RWPE2 (cell line): ENCODE results near the gene TXNL4A.

Experiments used
- ATAC-seq: fragments of 200-7000 bp; cut with Tn5 transposase; 3 replicates; pipeline ENCODE4 v1.9.1; 2021; ENCODE audit warnings: low read depth
- DNase-seq: peaks from one replicate; pipeline ENCODE4 v3.0.0-alpha.2; 2020; ENCODE audit warnings: low spot score
- H3K27ac ChIP-seq: fragments of 450-650 bp; 2 replicates; pipeline ENCODE4 v1.5.1; 2017; ENCODE audit warnings: mild to moderate bottlenecking; ENCODE audit not compliant: poor library complexity, severe bottlenecking
- H3K27me3 ChIP-seq: fragments of 250-450 bp; sonication (Bioruptor Pico); 2 replicates; pipeline ENCODE4 v1.5.1; 2021; ENCODE audit warnings: mild to moderate bottlenecking, moderate library complexity; ENCODE audit not compliant: insufficient read depth, poor library complexity, severe bottlenecking
- H3K36me3 ChIP-seq: fragments of 250-450 bp; sonication (Bioruptor Pico); 2 replicates; pipeline ENCODE4 v1.5.1; 2020; ENCODE audit warnings: low read depth, mild to moderate bottlenecking, moderate library complexity
- H3K4me1 ChIP-seq: fragments of 250-450 bp; sonication (Bioruptor Pico); 2 replicates; pipeline ENCODE4 v1.5.1; 2021; ENCODE audit warnings: mild to moderate bottlenecking, moderate library complexity; ENCODE audit not compliant: insufficient read depth, poor library complexity, severe bottlenecking
- H3K4me3 ChIP-seq: fragments of 250-450 bp; sonication (Bioruptor Pico); 2 replicates; pipeline ENCODE4 v1.5.1; 2021; ENCODE audit warnings: mild to moderate bottlenecking, moderate library complexity; ENCODE audit not compliant: severe bottlenecking
- H3K9me3 ChIP-seq: fragments of 250-450 bp; sonication (Bioruptor Pico); 2 replicates; pipeline ENCODE4 v1.5.1; 2021; ENCODE audit warnings: mild to moderate bottlenecking, moderate library complexity; ENCODE audit not compliant: severe bottlenecking
- CTCF ChIP-seq: fragments of 450-650 bp; IDR thresholded peaks from one replicate; pipeline ENCODE4 v1.5.1; 2017; ENCODE audit warnings: mild to moderate bottlenecking, moderate library complexity; ENCODE audit not compliant: poor library complexity, severe bottlenecking

The TXNL4A gene

GRCh38 chr18:79940814-79941472 lies 47.4 kb downstream of the TXNL4A start:
- no peak for TF ChIP-seq CTCF
- no peaks in the 10 kb centered on the region for H3K4me1 ChIP-seq
- H3K9me3 ChIP-seq: no peaks in the 10 kb centered on the region
- ATAC-seq (no peak), DNase-seq (no peak)
- H3K36me3 ChIP-seq: 0 out of 2 replicates have a peak, but pooled peaks cover 26% of the 10 kb centered on the region
- H3K4me3 ChIP-seq: no peak overlapping the region
- no peaks in the 10 kb centered on the region for H3K27me3 ChIP-seq
- no peak overlapping the region for H3K27ac ChIP-seq

GRCh38 chr18:79940126-79940813 lies 48.1 kb downstream of the TXNL4A start:
- DNase-seq (no peak), ATAC-seq (no peak)
- H3K9me3 ChIP-seq: no peaks in the 10 kb centered on the region
- no peak for TF ChIP-seq CTCF
- peaks cover 28% of the 10 kb centered on the region; the same call in 1 of the 2 replicates for H3K36me3 ChIP-seq
- no peaks in the 10 kb centered on the region for H3K4me1 ChIP-seq
- no peaks in the 10 kb centered on the region for H3K27me3 ChIP-seq
- H3K27ac ChIP-seq: no peak overlapping the region
- H3K4me3 ChIP-seq: no peak overlapping the region

- H3K27ac ChIP-seq: no peak overlapping the region
- no peaks in the 10 kb centered on the region for H3K9me3 ChIP-seq
- no peak for TF ChIP-seq CTCF
- no peaks in the 10 kb centered on the region for H3K27me3 ChIP-seq
- H3K4me1 ChIP-seq: no peaks in the 10 kb centered on the region
- H3K4me3 ChIP-seq: no peak overlapping the region
- peaks cover 30% of the 10 kb centered on the region; the same call in 1 of the 2 replicates for H3K36me3 ChIP-seq
- ATAC-seq (no peak), DNase-seq (no peak)
Observed at GRCh38 chr18:79939096-79939495, 49.3 kb downstream of the TXNL4A start.

- H3K4me1 ChIP-seq: no peaks in the 10 kb centered on the region
- no peak for ATAC-seq
- no peak overlapping the region for H3K4me3 ChIP-seq
- H3K9me3 ChIP-seq: peaks cover 2% of the 10 kb centered on the region
- H3K36me3 ChIP-seq: peaks cover 33% of the 10 kb centered on the region; the same call in 1 of the 2 replicates
- peak; percentile 18 for DNase-seq
- no peaks in the 10 kb centered on the region for H3K27me3 ChIP-seq
- no peak for TF ChIP-seq CTCF
- no peak overlapping the region for H3K27ac ChIP-seq
Observed at GRCh38 chr18:79938196-79938595, 50.2 kb downstream of the TXNL4A start.
